NCI-H748 treated with DMSO at 0.1 percent for 48 hours (cell line): ENCODE measurements around the gene BTBD1.

Experiments
- DNase-seq: peaks from one replicate; lab custom pipeline; 2025; lab: John Stamatoyannopoulos, UW

Gene BTBD1

DNA sequence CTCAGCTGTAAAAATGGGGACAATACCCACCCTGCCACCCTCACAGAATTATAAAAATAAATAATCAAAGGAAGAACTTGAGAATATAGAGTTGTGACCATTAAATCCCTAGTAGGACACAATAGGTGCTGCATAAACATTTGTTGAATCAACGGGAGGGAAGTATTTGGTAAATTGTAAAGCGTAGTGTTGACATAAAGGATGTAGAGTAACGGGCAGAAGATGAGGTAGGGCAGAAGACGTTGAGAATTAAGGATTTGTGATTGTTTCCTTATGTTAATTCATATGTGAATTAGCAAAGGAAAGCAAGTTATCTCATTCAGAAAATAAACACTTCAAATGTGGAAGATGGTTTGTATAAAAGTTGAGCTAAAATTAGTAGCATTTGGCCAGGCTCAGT lies 73.9 kb downstream of the BTBD1 start:
- DNase-seq: no peak

DNA sequence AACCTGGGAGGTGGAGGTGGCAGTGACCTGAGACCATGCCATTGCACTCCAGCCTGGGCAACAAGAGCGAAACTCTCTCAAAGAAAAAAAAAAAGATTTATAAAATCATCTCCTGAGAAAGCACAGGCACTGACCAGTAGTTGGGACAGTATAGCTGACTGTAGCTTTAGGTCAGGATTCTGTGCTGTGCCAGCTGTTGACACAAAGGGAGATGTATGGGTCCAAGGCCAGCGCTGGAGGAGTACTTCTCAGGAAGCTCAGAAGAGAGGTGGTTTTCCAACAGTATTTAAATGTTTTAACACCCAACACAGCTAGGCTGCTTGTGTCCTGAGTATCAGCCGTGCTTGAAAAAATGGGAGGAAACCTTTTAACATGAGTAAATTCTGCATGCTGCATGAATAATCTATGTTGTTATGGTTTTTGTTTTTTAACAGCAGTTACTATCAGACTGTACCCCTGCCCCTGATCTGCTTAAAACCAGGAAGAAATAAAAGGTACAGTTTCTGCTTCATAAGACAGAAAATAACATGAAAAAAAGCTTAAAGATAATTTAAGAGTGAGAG lies 74.5 kb downstream of the BTBD1 start:
- no peak for DNase-seq

DNA sequence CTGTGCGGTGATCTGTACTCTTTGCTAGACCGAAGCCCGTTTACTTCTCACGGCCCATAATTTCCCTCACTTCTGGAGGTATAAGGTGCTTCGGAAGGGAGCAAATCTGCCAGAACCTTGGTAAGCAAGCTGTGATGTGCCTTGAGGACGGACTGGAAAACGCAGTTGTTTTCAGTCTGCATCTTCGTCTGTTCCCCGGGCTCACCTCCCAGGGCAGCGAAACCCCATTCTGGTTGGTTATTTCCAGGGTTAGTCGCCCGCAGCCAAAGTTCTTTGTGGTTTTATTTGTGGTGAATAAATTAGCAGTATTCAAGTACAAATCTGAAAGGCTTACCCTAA lies 80.6 kb downstream of the BTBD1 start:
- no peak for DNase-seq

DNA sequence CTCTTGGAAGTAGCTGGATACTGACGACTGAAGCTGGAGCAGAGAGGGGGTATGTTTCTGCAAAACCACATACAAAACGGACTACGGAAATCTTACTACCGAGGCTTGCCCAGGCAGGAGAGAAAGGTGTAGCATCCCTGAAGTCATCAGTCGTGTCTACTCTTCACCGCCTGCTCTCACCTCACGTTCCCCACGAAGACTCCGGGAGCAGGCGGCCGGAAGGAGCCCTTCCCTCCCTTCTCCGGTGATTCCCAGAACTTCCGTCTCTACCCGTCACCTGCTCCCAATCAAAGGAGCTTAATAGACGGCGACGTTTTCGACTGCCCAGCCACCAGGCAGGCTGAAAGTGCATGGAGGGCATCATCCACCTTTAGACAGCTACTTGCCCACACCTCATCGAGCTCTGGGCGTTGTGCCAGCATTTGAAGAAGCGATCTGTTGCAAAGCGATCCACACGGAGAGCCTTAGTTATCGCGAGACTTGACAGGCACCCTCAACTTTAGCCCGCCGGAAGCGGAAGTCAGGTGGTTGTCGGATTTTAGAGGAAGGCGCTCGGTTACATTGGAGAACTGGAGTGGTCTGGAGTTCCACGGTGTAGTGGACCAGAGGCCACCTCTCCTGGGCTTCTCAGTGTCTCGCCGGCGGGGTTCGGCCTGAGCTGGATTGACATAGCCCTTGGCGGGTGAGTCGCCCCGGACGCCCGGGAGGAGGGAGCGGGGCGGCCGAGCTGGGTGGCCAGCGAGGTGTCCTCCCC lies 81.2 kb downstream of the BTBD1 start, which contains the start of gene RAMAC:
RAMAC (plus strand) TSS at position 523 of the 754 bp plus-strand sequence. CDS start 2,809 bp downstream, outside the sequence.
- peak; percentile 71 for DNase-seq

DNA sequence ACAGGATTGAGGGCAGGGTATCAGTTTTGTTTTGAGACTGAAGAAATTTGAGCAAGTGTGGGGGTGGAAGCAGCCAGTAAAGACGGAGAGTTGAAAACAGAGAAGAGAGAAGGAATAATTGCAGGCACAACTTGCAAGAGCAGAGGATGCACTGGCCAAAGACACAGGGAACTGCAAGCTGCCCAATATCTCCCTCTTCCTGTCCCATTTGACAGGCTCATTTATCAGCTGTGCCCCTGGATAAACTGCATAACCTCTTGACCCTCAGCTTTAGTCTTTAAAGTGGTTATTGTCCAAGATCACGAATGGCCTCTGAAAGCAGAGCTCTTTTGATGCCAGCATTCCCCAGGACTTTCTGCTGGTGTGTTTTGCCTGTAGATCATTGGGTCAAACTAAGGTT lies 86.1 kb downstream of the BTBD1 start:
- no peak for DNase-seq

DNA sequence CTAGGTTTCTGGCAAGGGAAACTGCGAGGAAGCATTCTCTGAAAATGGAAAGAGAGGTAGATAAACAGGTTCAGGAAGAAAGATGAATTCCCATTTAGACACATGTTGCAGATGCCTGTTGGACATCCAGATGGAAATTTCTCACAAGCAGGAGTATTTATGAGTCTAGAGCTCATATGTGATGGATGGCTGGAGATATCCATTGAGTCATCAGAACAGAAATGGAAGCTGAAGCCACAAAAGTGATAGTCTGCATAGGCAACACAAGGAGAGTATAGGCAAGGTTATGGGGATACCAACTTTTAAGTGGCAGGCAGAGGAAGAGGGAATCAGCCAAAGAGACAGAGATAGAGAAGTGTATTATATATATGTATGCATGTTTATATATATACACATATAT lies 87.3 kb downstream of the BTBD1 start:
- no peak for DNase-seq

DNA sequence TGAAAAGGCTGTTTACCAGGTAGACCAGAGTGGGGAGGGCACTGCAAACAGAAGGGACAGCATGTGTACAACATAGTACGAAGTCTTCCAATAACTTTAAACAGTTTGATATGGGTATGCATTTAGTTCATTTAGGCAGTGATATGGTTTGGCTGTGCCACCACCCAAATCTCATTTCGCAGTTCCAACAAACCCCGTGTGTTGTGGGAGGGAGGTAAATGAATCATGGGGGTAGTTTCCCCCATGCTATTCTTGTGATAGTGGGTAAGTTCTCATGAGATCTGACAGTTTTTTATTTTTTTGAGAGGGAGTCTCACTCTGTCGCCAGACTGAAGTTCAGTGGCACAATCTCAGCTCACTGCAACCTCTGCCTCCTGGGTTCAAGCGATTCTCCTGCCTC lies 88.6 kb downstream of the BTBD1 start:
- DNase-seq: no peak

DNA sequence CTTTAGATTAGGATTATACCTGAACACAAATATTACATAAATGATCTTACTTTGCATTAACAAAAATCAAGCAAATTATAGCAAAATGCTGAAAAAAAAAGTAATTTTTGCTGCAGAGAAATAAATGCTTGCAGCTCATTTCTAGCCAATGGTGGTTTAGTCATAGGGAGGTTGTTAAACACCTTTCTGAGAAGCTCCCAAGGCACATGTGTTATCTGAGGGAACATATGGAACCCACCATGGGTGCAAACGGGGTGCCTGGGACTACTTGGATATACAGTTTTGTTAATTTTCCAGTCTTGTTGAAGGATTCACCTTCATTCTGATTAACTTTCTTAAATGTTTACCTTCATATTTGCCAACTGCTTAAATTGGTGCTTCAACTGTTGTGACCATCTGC lies 90.0 kb downstream of the BTBD1 start:
- no peak for DNase-seq

DNA sequence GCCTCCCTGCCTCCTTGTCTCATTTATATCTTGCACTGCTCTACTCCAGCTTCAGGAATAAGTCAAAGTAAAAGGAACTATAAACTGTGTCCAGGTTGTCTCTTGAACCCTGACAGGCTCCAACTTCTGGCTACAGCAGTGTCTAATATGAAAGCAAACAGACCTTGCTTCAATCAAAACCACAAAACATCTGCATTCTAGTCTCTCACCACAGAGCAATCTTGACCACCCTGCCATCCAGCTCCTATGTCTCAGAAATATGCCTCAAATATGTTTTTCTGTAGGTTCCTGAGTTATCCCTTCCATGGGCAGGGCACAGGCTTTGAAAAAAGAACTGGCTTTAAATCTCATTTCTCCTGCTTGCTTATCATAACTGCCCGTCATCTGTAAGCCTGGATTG lies 94.1 kb downstream of the BTBD1 start:
- no peak for DNase-seq

DNA sequence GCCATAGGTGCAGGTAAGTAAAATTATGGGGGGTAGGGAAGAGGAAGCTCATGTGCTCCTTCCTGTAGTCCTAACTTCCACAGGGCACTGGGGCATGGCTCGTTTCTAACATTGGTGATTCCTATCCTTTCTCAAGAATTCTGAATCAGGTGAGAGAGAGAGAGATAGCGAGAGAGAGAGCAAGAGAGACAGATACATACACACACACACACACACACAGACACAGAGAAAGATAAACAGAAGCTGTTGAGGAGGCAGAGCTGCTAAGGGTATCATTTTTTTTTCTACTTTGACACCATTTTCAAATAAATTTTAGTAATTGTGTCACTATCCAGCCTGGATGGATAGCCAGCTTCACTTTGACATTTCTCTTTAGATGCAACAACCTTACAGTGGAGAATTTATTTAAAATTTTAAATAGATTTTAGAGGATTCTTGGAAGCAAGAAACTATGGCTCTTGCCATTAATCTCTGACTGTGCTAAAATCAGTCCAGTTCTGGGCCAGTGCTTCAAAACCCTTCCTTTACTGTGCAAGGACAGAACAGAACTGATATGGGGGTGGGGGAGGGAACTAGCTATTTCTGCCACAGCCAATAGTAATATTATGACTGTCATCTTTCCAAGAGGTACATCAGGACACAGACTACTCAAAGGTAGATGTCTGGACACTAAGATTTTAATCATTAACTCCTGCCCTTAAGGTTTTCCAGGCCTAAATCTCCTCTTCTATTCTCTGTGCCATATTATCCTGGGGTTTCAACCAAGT lies 95.7 kb downstream of the BTBD1 start:
- DNase-seq: no peak

DNA sequence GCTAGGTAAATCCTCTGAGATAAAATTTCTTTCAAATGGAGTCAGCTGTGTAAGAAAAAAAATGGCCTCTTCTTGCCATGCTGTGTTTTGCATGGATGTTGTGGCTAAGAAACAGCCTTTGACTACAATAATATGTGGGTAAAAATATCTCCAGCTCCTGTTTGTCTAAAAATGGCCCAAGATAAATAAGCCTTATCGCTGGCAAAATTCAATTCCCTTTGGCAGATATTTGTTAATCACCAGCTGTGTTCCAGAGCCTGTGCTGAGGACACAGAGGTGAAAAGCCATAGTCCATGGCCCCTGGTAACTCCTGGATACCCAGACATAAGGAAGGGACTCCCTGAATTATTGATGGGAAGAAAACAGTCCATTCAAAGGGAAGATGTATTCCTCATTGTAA lies 96.4 kb downstream of the BTBD1 start:
- DNase-seq: no peak

DNA sequence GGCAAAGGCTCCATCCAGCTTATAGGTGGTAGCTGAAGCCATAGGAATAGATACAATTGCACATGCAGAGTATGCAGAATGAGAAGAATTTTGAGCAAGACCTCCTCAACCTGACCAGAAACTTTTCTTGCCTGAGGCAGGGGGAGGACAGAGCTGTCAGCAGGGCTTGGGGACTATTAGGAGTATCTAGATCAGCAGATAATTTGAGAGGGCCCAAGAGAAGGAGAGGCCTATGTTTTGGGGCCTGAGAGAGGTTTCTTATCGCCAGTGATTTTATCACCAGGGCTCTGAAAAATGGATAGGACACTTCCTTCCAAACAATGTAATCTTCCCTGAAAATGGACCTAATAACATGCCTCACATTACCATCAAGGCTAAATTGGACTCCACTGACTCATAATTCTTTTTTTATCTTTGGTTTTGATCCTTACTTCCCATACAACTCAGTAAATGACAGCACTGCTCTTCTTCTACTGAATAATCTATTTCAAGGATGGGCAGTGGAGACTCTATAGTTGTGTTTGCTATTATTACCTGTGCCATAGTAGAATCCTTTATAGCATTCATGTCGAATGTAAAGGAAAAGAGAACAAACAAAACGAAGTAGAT lies 96.9 kb downstream of the BTBD1 start:
- no peak for DNase-seq

DNA sequence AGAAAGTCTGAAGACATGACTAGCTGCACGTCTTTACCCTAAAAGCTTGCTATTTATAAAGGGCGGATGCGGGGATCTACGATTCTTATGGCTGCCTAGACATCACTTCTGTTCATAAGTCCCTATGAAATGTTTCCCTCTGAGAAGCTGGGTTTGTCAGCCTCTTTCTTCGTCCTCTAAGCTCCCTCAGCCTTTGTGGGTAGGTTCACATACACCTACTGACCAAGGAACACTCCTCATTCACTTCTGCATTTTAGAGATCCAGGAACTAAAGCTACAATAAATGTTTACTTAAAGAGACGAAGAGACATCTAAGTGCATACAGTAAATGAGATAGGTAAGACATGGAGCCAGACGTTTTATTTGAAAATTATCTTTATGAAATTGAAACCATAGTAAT lies 97.7 kb downstream of the BTBD1 start:
- DNase-seq: no peak

DNA sequence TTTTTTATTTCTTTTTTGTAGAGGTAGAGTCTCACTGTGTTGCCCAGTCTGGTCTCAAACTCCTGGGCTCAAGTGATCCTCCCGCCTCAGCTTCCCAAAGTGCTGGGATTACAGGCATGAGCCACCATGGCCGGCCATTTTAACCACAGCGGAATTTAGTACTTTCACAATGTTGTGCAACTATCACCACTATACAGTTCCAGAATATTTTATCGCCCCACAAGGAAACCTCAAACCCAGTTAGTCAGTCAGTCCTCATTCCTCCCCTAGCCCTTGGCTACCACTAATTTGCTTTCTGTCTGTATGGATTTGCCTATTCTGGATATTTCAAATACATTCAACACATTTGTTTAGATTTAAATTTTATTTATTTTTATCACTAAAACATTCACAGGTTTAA lies 99.0 kb downstream of the BTBD1 start:
- DNase-seq: no peak

DNA sequence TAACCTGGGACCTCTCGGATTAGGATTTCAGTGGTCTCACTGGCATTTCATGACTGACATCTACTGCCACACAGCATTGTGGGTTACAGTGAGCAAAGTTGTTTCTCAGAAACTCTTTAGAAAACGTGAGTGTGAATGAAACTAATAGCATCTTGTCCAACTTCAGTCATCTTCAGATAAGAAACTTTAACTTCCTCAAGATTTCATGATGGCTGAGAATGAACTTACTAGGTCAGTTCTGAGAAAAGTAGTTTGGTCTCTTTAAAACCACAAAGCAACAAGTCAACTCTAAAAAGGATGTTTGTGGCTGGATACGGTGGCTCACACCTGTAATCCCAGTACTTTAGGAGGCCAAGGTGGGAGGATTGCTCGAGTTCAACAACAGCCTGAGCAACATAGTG lies 100.4 kb downstream of the BTBD1 start:
- no peak for DNase-seq
